Neural cell (in vitro differentiated cells): ENCODE measurements around the gene GALNT14. TPM values are rescaled to one million over a fixed set of nuclear protein-coding genes. Genes with fewer than 3 reads are reported as not detected.

Experiments
- H2AFZ ChIP-seq: fragments of 200-600, 300-800 bp; sonication (generic), shearing (Covaris generic); 2 replicates; pipeline ENCODE4 v1.6.0; 2014; ENCODE audit warnings: low read depth, mild to moderate bottlenecking, antibody characterized with exemption, low read length, moderate library complexity
- H3F3A ChIP-seq: fragments of 200-600 bp; shearing (Covaris generic); 2 replicates; pipeline ENCODE4 v1.6.1; 2016; ENCODE audit warnings: mild to moderate bottlenecking, moderate library complexity, mixed read lengths, antibody characterized with exemption, low read length; ENCODE audit not compliant: insufficient read depth, poor library complexity, severe bottlenecking
- H3K27ac ChIP-seq: fragments of 200-600, 300-800 bp; sonication (generic), shearing (Covaris generic); 2 replicates; pipeline ENCODE4 v1.5.1; 2014; ENCODE audit warnings: mild to moderate bottlenecking, low read length, moderate library complexity
- H3K27me3 ChIP-seq: fragments of 300-800, 200-600 bp; sonication (generic), shearing (Covaris generic); 2 replicates; pipeline ENCODE4 v1.6.0; 2014; ENCODE audit warnings: mild to moderate bottlenecking, low read depth, low read length, moderate library complexity; ENCODE audit not compliant: insufficient read depth
- H3K36me3 ChIP-seq: fragments of 300-800, 200-600 bp; sonication (generic), shearing (Covaris generic); 2 replicates; pipeline ENCODE4 v1.5.1; 2014; ENCODE audit warnings: mild to moderate bottlenecking, antibody characterized with exemption, low read length, moderate library complexity; ENCODE audit not compliant: insufficient read depth
- H3K4me2 ChIP-seq: fragments of 300-800, 200-600 bp; sonication (generic), shearing (Covaris generic); 2 replicates; pipeline ENCODE4 v1.6.0; 2014; ENCODE audit warnings: mild to moderate bottlenecking, low read length
- H3K4me3 ChIP-seq: fragments of 300-800, 200-600 bp; sonication (generic), shearing (Covaris generic); 2 replicates; pipeline ENCODE4 v1.5.1; 2014; ENCODE audit warnings: mild to moderate bottlenecking, low read length, moderate library complexity
- H3K79me2 ChIP-seq: fragments of 200-600 bp; shearing (Covaris generic); replicated peaks from 2 replicates; pipeline ENCODE4 v1.6.0; 2014; ENCODE audit warnings: mild to moderate bottlenecking, low read length, moderate library complexity; ENCODE audit not compliant: insufficient read depth
- H3K9ac ChIP-seq: fragments of 300-800, 200-600 bp; sonication (generic), shearing (Covaris generic); 2 replicates; pipeline ENCODE4 v1.6.1; 2016; ENCODE audit warnings: mild to moderate bottlenecking, low read length, mixed read lengths
- H3K9me2 ChIP-seq: fragments of 200-600 bp; shearing (Covaris generic); 2 replicates; pipeline ENCODE4 v1.6.1; 2016; ENCODE audit warnings: mild to moderate bottlenecking, low read length, mixed read lengths; ENCODE audit not compliant: insufficient read depth
- H3K9me3 ChIP-seq: fragments of 200-600, 300-800 bp; sonication (generic), shearing (Covaris generic); 2 replicates; pipeline ENCODE4 v1.6.1; 2016; ENCODE audit warnings: mild to moderate bottlenecking, mixed run types, low read length, moderate library complexity, mixed read lengths
- H4K20me1 ChIP-seq: fragments of 200-600 bp; shearing (Covaris generic); 2 replicates; pipeline ENCODE4 v1.6.1; 2016; ENCODE audit warnings: mild to moderate bottlenecking, mixed run types; ENCODE audit not compliant: insufficient read depth
- CTCF ChIP-seq: fragments of 450-650 bp; IDR thresholded peaks from 2 replicates; pipeline ENCODE4 v1.5.1; 2014; ENCODE audit warnings: antibody characterized with exemption, mild to moderate bottlenecking, moderate library complexity; ENCODE audit not compliant: poor library complexity, severe bottlenecking
- EP300 ChIP-seq: fragments of 450-650 bp; conservative IDR thresholded peaks from 2 replicates; pipeline ENCODE4 v1.6.1; 2014; ENCODE audit warnings: antibody characterized with exemption, mild to moderate bottlenecking, moderate library complexity; ENCODE audit not compliant: poor library complexity, severe bottlenecking
- EZH2 ChIP-seq: fragments of 200-600, 300-800 bp; shearing (Covaris generic), sonication (generic); IDR thresholded peaks from 2 replicates; pipeline ENCODE4 v1.6.1; 2014; ENCODE audit warnings: antibody characterized with exemption, low read length, borderline replicate concordance, mild to moderate bottlenecking; ENCODE audit not compliant: insufficient read depth, poor library complexity, severe bottlenecking
- MXI1 ChIP-seq: fragments of 450-650 bp; conservative IDR thresholded peaks from 2 replicates; pipeline ENCODE4 v1.6.1; 2014; ENCODE audit warnings: antibody characterized with exemption, mild to moderate bottlenecking; ENCODE audit not compliant: poor library complexity, severe bottlenecking
- POLR2AphosphoS5 ChIP-seq: IDR thresholded peaks from 2 replicates; pipeline ENCODE4 v1.6.1; 2012
- RAD21 ChIP-seq: fragments of 450-650 bp; conservative IDR thresholded peaks from 2 replicates; pipeline ENCODE4 v1.6.1; 2014; ENCODE audit warnings: antibody characterized with exemption, mild to moderate bottlenecking, moderate library complexity
- SMC3 ChIP-seq: fragments of 450-650 bp; conservative IDR thresholded peaks from 2 replicates; pipeline ENCODE4 v1.6.1; 2014; ENCODE audit warnings: antibody characterized with exemption, mild to moderate bottlenecking, moderate library complexity; ENCODE audit not compliant: poor library complexity
- TAF1 ChIP-seq: IDR thresholded peaks from 2 replicates; pipeline ENCODE4 v1.6.1; 2012; ENCODE audit warnings: low read depth
- polyA plus RNA-seq: library from polyadenylated mRNA; depleted of rRNA; stranded (reverse); fragments of >200 nt; gene quantifications from 2 replicates; pipeline ENCODE4 v1.2.3, GENCODE V29; 2014
- TF ChIP-seq, protein P1 (sequence below): IDR thresholded peaks from 2 replicates; pipeline ENCODE4 v1.6.1; 2012; ENCODE audit warnings: borderline replicate concordance

GALNT14 gene
- polyA plus RNA-seq, 1 donor from 2014 or later = 15.9 TPM

DNA sequence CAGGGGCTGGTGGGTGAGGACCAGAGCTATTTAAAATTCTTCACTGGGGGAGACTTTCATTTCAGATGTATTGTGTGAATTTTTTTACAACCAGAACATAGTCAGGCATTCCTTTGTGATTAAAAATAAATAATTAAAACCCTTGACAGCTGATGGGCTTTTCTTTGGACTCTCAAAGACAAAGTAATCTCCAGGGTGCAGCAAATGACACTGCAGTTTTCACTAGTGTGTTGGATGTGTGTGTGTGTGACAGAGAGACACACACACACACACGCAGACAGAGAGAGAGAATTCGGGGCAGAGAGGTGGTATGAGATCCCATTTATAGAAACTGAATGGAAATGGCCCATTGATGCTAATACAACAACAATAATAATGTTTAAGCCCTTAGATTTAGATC lies 10.3 kb upstream of the GALNT14 start:
- H3F3A ChIP-seq = no peaks in the 10 kb centered on the region
- TF ChIP-seq EZH2 = no peak

DNA sequence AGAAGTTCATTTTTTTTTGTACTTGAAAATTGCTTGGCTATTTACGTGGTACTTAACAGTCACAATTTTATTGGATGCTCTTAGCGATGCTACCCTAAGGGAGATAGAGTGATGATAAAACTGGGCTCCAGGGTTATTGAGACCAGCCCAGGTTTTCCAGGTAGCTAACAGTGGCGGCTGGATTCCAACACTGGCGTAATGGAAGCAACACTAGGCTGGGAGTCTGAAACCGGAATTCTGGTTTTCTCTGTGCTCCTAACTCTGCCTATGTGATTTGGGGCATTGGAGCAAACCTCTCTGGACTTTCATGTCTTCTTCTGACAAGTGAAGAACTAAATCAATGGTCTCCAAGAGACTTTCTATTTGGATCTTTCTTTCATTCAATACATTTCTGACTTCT lies 9.4 kb upstream of the GALNT14 start:
- no peaks in the 10 kb centered on the region for H4K20me1 ChIP-seq
- H3K4me3 ChIP-seq = no peak overlapping the region
- no peak overlapping the region for H2AFZ ChIP-seq
- no peaks in the 10 kb centered on the region for H3K79me2 ChIP-seq
- no peaks in the 10 kb centered on the region for H3K27me3 ChIP-seq
- no peak for TF ChIP-seq EZH2
- no peak for TF ChIP-seq EP300
- TF ChIP-seq SMC3 = no peak
- TF ChIP-seq, protein P1, sequence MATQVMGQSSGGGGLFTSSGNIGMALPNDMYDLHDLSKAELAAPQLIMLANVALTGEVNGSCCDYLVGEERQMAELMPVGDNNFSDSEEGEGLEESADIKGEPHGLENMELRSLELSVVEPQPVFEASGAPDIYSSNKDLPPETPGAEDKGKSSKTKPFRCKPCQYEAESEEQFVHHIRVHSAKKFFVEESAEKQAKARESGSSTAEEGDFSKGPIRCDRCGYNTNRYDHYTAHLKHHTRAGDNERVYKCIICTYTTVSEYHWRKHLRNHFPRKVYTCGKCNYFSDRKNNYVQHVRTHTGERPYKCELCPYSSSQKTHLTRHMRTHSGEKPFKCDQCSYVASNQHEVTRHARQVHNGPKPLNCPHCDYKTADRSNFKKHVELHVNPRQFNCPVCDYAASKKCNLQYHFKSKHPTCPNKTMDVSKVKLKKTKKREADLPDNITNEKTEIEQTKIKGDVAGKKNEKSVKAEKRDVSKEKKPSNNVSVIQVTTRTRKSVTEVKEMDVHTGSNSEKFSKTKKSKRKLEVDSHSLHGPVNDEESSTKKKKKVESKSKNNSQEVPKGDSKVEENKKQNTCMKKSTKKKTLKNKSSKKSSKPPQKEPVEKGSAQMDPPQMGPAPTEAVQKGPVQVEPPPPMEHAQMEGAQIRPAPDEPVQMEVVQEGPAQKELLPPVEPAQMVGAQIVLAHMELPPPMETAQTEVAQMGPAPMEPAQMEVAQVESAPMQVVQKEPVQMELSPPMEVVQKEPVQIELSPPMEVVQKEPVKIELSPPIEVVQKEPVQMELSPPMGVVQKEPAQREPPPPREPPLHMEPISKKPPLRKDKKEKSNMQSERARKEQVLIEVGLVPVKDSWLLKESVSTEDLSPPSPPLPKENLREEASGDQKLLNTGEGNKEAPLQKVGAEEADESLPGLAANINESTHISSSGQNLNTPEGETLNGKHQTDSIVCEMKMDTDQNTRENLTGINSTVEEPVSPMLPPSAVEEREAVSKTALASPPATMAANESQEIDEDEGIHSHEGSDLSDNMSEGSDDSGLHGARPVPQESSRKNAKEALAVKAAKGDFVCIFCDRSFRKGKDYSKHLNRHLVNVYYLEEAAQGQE = no peak
- no peak for TF ChIP-seq RAD21
- no peak for TF ChIP-seq TAF1
- TF ChIP-seq POLR2AphosphoS5 = no peak
- no peak for TF ChIP-seq CTCF
- no peak for TF ChIP-seq MXI1
- no peak overlapping the region for H3K4me2 ChIP-seq
- no peaks in the 10 kb centered on the region for H3K9me3 ChIP-seq
- no peaks in the 10 kb centered on the region for H3K9me2 ChIP-seq
- no peaks in the 10 kb centered on the region for H3F3A ChIP-seq
- H3K36me3 ChIP-seq = no peaks in the 10 kb centered on the region
- H3K9ac ChIP-seq = no peak overlapping the region
- H3K27ac ChIP-seq = no peak overlapping the region

More for the DNA sequence above, 10.3 kb upstream of the GALNT14 start:
- no peaks in the 10 kb centered on the region for H3K27me3 ChIP-seq
- no peaks in the 10 kb centered on the region for H3K9me2 ChIP-seq
- no peaks in the 10 kb centered on the region for H3K36me3 ChIP-seq
- no peak overlapping the region for H2AFZ ChIP-seq
- H3K27ac ChIP-seq = no peak overlapping the region
- no peaks in the 10 kb centered on the region for H4K20me1 ChIP-seq
- no peak overlapping the region for H3K4me2 ChIP-seq
- H3K4me3 ChIP-seq = no peak overlapping the region
- H3K9me3 ChIP-seq = no peaks in the 10 kb centered on the region
- H3K79me2 ChIP-seq = no peaks in the 10 kb centered on the region
- no peak overlapping the region for H3K9ac ChIP-seq

DNA sequence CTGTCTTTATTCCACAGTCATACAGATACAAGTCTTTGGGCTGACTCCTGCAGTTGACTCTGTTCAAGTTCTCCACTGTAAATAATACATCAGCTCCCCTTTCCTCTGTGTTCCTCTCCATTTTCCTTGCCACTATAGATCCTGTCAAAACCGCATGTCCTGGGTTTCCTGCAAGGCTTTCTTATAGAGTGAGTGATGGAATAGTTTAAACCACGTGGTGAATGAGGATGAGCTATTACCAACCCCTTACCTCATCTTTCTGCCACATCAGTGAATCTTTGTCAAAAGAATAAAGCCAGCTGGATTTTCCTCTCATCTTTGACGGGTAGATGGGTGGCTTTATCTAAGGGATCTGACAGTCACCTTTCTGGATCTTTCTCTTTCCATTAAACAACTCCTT lies 3.9 kb upstream of the GALNT14 start:
- no peaks in the 10 kb centered on the region for H4K20me1 ChIP-seq
- H3K79me2 ChIP-seq = no peaks in the 10 kb centered on the region
- H3K27me3 ChIP-seq = peaks cover 20% of the 10 kb centered on the region
- H3K9ac ChIP-seq = peak overlapping the region; percentile 58
- H3K36me3 ChIP-seq = no peaks in the 10 kb centered on the region
- no peak for TF ChIP-seq EZH2
- no peak for TF ChIP-seq CTCF
- peak; percentile 61 for TF ChIP-seq POLR2AphosphoS5
- TF ChIP-seq RAD21 = peak; percentile 26
- TF ChIP-seq EP300 = peak; percentile 89
- no peak for TF ChIP-seq SMC3
- TF ChIP-seq, protein P1 = peak; percentile 67
- no peak for TF ChIP-seq TAF1
- peak; percentile 40 for TF ChIP-seq MXI1
- peak overlapping the region; percentile 22 for H2AFZ ChIP-seq
- H3K9me2 ChIP-seq = no peaks in the 10 kb centered on the region
- no peak overlapping the region for H3K4me3 ChIP-seq
- H3F3A ChIP-seq = no peaks in the 10 kb centered on the region
- H3K27ac ChIP-seq = peak overlapping the region; percentile 87
- no peaks in the 10 kb centered on the region for H3K9me3 ChIP-seq
- H3K4me2 ChIP-seq = no peak overlapping the region
